GM19025 (cell line): ENCODE measurements around the gene NRXN3.

Experiments used
- ATAC-seq: cut with Tn5 transposase; IDR thresholded peaks from one replicate; pipeline ENCODE4 v1.9.1; 2021; ENCODE audit warnings: mild to moderate bottlenecking, low read depth, moderate library complexity; ENCODE audit not compliant: unreplicated experiment

NRXN3 gene

DNA sequence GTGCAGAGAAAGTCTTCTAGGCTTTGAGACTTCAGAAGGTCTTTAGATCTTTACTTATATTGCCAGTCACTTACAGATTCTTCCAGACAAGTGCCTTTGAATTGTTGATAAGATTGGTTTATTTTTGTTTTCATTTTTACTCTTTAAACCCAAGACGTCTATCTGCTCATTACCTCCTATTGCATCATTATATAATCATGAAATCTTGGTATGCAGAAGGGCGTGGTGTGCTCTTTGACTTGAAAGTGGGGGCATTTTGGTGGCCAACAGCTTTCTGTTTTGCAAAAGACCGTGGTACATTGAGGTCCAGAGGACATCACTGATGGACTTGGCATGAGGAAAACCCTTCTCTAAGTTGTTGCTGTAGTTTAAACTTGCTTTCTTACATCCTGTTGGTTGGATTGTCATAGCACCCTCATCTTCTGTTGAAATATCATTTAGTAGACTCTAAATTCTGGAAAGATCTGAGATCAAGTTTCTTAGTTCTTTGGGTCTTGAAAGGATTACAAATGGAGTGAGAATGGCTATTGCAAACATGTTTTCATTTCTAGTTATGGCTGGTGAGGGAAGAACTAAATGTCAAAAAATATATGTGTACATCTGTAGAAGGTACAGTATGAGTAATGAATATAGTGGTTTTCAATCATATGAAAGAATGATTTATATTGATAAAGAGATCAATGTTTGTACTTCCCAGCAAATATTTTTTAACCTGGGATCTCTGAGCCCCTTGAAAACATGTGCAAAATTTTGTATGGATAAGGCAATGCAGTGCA, 441.8 kb downstream of the NRXN3 start:
- ATAC-seq = no peak

DNA sequence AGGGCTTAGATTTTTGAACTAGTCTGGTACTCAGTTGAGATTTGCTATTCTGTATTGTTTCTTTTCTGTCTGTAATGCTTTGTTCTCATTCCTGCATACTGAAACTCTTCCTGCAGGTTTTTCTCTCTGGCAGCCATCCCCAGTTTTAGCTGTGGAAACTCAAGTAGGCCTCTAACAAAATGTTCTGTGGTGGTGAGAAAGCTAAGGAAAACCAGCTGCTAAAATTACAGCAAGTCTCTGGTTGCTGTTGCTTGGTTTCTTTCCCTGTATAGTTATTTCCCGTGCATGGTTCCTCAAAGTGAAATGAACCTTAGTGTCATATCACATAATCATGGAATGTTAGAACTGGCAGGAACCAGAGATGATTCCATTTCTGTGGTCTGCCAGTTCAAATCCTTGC, 442.5 kb downstream of the NRXN3 start:
- ATAC-seq = no peak

DNA sequence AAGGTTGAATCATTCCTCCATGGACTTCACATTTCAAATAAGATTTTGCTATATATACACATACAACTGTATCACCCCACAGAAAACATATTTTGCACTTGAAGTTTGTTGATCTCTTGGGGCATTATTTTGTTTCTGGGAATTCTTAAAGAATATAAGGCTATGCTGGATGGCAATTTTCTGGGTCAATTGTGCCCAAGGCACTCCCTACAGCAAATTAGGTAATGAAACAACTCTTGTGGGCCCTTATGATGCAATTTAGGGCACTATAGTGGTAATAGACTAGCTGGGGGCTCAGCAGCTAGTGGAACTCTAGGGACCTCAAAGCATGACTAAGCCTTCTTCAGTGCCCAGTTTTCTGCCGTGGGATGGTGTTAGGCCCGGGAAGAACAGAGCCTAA, 444.4 kb downstream of the NRXN3 start:
- ATAC-seq = no peak

DNA sequence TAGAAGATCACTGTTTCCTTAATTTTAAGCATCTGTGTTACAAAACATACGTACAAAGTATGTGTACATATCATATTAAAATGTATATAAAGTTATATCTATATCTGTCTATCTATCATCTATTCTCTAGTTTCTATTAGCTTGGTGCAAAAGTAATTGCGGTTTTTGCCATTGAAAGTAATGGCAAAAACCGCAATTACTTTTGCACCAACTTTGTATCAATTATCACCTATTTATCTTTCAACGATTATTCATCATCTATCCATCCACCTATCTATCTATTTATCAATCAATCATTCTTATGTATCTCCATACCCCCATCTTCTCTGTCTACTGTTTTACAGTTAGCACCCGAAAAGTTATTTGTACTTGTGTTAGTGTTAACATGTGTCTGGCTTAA, 447.6 kb downstream of the NRXN3 start:
- no peak for ATAC-seq

DNA sequence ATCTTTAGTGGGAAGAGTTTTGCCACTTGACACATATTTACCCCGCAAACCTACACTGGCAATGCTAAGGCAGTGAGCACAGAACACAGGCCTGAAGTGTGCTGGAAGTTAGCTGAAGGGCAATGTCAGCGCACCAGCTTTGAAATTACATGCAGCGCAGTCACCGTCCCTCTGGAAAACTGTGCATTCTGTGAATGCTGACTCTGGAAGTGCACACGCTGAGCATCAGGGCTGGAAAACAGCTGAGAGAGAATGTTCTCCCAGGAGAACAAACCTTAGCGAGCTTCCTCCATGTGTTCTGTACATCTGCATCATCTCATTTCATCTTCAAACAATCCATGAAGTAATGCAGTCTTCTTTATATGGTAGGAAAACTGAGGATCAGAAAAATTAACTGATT, 448.2 kb downstream of the NRXN3 start:
- ATAC-seq = no peak

DNA sequence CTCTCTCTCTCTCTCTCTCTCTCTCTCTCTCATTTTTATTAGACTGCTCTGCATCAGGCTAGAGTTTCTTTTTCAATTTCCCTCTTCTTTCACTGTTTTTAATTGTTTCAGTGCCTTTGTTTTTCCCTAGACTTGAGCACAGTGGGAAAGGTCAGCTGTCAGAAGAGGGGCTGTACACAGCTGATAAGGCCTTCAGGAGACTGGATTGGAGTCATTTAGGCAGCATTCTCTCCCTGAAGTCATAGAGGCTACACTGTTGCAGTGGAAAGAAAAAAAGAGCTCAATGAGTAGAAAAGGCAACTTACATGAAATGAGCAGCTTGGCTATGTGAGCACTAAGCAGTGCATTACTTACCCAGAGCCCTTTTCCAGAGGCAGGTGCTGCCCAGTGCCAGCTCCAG, 456.9 kb downstream of the NRXN3 start:
- no peak for ATAC-seq

DNA sequence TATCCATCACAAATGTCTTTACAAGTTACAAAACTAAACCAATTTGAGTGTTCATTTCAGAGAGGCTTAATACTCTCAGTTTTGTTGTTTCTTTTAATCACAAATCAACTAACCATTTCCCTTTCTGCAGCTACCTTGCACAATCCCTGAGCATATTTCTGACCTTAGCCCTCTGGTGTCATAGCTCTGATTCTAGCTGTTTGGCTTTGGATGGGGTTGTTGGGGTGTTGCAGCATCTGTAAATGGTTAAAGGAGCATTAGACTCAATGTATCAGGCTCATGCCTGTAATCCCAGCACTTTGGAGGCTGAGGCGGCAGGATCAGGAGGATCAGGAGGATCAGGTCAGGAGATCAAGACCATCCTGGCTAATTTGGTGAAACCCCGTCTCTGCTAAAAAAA, 461.4 kb downstream of the NRXN3 start:
- no peak for ATAC-seq

DNA sequence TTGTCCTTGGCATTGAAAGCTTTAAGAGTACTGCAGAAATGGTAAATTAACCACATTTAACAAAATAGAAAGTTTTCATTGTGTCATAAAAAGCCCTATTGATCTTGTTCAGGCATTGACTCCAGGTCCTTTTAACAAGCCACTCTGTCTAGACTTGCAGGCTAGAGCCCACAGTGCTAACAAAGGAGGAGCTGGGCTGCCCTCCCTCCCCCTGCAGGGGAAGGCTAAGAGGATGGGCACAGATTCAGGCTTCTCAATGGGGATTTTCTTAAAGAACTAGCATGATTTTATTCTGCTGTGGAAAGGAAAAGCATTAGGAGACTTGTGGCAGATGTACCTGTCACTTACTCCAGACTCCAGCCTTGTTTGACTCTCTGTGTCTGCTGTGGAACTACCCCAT, 463.6 kb downstream of the NRXN3 start:
- no peak for ATAC-seq

DNA sequence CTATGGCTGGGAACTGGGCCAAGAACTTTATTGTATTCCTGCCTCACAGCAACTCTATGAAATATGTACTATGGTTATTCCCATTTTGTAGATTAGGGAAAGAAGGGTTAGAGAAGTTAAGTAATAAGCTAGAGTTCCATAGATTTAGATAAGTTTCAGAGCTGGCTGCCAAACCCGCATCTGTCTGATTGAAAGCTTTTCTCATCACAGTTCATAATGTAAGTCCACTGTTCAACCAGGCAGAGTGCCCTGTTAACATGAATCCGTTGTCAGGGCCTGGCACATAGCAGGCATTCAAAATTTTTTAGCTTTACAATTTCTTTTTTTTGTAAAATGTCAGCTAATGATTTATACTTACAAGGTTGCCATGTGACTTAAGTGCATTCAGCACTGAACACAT, 467.3 kb downstream of the NRXN3 start:
- ATAC-seq = no peak

DNA sequence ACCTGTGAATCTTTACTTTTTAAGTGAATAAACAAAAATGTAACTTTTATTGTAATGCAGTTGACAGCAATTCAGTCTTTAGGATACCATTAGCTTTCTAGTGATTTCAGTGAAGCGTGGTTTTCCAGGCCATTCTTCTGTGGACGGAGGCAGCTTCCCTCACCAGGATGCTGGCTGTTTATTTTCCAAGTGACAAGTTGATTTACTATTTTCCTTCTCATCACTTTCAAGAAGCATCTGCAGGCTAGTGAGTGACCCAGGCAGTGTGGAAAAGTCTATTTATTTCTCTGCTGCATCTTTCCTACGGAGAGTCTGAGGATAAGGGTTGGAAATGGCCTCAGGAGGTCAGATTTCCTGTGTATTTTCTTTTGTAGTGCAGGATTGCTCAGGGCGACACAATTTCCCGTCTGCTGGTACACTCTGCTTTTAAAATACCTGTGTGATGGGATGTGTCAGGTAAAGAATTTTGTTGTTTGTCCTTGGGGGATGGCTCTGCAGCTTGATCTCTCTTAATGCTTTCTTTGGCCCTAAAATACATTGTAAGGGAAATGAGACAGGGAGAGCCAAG, 467.8 kb downstream of the NRXN3 start:
- no peak for ATAC-seq

DNA sequence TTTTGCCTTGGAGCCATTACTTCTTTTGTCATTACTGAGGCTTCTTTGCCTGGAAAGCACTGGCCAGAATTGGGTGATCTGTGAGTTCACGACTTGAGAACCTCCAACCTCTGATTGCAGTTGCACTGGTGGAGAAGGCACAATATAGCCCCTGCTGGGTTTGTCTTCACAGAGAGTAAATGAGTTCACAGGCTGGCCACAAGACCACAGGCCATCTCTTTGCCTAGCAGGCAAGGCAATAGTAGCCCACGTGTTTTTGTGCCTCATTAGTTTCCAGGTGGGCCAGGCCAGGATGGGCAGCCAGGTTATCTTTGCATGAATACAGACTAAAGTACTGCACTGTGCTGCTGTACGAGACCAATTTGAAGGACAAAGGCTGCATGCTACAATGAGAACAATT, 468.8 kb downstream of the NRXN3 start:
- no peak for ATAC-seq

DNA sequence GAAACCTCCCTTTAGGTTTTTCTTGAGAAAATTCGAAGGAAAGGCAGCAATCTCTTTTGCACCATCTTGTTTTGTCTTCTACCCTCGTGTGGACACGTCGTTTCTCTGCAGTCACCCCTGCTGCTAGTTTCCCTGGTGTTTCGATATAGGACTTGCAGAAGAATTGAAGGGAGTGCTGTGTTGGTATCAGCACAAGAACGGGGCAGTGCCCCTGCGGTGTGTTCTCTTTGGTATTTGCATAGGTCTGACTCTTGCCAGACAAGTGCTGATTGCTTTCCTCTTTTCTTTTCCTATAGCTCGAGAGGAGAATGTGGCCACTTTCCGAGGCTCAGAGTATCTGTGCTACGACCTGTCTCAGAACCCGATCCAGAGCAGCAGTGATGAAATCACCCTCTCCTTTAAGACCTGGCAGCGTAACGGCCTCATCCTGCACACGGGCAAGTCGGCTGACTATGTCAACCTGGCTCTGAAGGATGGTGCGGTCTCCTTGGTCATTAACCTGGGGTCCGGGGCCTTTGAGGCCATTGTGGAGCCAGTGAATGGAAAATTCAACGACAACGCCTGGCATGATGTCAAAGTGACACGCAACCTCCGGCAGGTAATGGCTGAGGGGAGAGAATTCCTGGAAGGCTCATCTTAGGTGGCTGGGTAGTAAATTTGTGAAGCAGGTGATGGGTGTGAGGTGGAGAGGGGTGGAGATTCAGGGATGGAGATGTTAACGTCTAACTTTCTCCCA, 474.8 kb downstream of the NRXN3 start:
- ATAC-seq = no peak

DNA sequence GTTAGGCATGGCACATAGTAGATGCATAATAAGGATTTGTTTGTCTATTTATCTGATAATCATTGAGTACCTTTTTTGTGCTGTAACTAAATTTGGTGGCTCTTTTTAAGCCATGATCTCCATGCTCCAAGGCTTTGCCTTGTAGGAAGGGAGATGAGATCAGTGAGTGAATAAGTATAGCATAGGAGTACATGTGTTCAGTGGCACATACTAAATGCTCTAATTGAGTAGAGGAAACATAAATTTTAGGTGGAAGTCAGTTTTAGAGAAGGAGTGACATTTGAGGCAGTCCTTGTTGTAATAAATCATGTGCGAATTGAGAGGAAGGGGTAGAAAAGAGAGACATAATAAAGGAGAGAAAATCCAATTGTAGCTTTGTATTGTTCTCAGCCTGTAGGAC, 482.6 kb downstream of the NRXN3 start:
- ATAC-seq = no peak

DNA sequence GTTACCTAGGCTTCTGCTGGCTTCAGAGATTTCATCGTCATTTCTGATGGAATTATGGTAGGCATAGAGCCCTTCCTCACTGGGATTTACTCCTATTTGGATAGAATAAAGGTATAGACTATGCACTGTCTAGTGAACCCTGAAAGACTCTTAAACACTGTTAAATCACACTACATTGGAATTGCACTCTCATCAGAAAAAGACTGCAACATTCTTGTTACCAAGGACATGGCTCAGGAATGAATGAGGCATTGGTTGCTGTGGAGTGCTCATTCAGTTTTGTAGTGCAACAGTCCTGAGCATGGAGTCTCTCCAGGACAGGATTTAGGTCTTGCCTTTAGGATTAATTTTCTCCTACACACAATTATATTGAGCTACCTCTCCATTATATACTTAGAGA, 483.0 kb downstream of the NRXN3 start:
- no peak for ATAC-seq

DNA sequence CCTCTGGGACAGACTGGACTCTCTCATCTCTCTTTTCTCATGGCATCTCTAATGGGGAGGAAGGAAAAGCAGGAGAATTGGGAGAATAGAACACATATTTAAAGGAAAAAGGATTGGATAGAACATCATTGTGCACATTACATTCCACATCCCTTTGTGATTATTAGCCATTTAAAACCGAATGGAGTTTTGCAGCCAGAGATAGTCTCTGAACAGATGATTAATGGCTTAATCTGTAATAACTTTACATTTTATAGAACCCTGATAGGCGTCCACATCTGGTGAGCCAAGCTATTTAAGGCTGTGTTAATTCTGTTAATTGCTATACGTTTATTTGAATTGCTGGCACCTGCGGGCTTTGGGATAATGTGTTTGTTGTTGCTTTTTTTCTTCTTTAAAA, 487.3 kb downstream of the NRXN3 start:
- no peak for ATAC-seq

DNA sequence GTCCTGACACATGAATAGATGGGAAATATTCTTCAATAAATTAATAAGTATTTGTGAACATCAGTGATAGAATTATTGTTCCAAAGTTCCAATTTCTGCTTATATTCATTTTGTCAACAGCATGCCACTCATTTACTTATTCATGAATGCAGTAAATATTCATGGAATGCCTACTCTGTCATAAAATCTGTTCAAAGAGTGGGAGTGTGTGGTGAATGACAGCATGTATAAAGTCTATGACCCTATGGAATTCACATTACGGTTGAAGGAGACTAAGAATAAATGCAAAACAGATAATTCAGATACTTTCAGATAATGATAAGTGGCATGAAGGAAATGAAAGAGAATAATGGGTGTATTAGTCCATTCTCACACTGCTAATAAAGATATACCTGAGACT, 494.7 kb downstream of the NRXN3 start:
- no peak for ATAC-seq

DNA sequence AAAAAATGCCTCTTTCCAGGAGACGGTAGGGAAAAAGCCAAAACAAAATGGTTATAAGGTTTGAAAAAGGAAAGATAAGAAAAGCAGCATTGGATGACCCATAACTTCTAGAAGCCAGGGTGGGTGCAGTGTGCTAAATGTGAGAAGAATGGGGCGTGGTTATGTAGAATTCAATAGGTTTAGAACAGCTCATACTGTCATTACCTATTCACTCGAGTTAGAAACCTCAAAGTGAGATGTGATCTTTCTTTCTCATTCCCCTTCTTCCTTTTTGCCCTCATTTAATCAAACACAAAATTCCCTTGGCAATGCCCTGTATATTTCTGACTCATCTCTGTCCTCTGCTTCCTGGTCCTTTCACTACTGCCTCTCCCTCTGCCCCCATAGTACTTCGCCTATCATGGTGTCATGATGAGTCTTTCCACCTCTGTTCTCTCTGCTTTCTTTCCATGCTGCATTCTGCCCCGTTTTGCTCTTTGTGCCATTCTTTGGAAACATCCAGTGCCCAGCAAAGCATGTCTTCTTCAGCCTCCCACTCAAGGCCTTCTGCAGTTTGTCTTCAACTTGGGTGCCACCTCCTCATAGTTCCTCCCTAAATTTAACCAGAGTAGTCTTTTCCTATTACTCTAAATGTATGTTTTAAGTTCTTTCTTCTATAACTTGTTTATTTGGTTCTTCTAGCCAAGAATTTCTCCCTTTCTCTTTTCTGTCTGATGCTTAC, 496.3 kb downstream of the NRXN3 start:
- no peak for ATAC-seq

DNA sequence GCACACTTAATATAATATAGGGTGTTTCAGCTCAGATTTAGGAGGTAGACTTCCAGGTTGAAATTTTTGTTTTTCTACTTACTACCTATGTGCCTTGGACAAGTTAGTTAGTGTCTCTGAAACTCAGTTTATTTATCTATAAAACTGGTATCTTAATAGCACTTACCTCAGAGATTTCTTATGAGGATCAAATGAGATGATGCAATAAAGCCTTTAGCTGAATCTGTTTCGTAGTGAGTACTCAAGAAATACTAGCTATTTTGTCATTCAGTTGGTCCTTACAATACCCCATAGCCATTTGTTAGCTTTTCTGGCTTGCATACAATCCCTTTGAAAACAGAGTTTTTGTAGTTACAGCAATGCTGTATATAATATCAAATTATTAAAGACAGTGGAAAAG, 497.0 kb downstream of the NRXN3 start:
- no peak for ATAC-seq

DNA sequence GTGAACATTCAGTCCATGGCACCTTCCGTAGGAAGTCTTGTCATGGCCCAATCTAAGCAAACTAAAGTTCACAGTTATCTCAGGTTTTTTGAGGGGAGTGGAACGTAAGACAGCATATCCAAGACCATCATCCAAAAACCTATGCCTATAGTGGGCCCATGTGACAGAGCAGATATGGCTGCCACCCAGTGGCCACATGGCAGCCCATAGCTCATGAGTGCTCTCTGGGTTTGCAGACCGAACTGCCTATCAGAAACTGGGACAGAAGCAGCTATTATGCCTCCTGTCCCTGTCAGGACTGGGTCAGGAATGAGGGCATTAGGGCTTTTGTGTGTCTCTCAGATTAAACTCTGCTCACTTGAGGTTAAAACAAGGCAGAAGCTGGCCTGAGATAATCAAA, 503.7 kb downstream of the NRXN3 start:
- no peak for ATAC-seq

DNA sequence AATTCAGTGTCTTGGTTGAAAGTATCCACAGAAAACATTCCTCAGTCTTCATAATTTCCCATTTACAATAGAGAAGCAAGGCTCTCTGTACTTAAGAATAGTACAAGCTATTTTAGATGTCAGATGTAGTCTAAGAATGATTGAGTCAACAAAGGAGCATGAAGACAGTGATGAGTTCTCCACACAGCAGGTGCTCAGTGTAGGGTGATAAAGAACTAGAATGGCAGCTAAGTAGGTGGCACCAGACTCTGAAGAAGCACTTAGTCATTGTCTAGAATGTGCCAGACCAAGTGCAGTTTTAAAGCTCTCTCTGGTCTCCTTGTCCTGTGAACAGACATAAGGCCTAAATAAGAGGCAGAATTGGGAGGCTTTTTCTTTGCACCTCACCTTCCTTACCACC, 504.6 kb downstream of the NRXN3 start:
- no peak for ATAC-seq

DNA sequence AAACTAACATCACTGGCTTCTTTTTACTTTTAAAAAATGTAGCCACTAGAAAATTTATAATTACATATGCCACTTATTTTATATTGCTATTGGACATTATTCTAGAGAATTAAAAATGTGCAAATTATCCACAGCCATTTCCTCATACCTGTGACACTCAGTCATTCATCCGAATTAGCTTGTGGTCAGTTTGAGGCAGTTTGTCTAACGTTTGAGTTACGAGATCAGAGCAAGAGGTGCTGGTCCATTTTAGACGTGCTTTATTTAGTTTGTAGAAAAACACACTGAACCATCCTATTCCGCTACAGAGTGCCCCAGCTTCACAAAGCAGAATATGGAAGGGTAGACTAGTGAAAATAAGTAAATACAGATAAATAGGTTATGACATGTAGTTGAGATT, 513.0 kb downstream of the NRXN3 start:
- ATAC-seq = no peak
